IPS-15b (cell line): ENCODE results near the gene ZNF385C.

Experiments used
- H3K27me3 ChIP-seq: one replicate; pipeline ENCODE4 v1.6.1; 2013; ENCODE audit warnings: low read length; ENCODE audit not compliant: control insufficient read depth, insufficient read depth
- H3K36me3 ChIP-seq: one replicate; pipeline ENCODE4 v1.6.1; 2013; ENCODE audit warnings: low read length; ENCODE audit not compliant: control insufficient read depth, insufficient read depth
- H3K4me1 ChIP-seq: one replicate; pipeline ENCODE4 v1.6.1; 2013; ENCODE audit warnings: mild to moderate bottlenecking, low read length; ENCODE audit not compliant: control insufficient read depth, insufficient read depth
- H3K4me3 ChIP-seq: one replicate; pipeline ENCODE4 v1.5.1; 2013; ENCODE audit warnings: low read depth, low read length
- H3K9ac ChIP-seq: one replicate; pipeline ENCODE4 v1.6.1; 2013; ENCODE audit warnings: low read depth, mild to moderate bottlenecking, low read length
- H3K9me3 ChIP-seq: one replicate; pipeline ENCODE4 v1.6.1; 2013; ENCODE audit warnings: mild to moderate bottlenecking, low read length; ENCODE audit not compliant: control insufficient read depth, insufficient read depth

Gene ZNF385C

DNA sequence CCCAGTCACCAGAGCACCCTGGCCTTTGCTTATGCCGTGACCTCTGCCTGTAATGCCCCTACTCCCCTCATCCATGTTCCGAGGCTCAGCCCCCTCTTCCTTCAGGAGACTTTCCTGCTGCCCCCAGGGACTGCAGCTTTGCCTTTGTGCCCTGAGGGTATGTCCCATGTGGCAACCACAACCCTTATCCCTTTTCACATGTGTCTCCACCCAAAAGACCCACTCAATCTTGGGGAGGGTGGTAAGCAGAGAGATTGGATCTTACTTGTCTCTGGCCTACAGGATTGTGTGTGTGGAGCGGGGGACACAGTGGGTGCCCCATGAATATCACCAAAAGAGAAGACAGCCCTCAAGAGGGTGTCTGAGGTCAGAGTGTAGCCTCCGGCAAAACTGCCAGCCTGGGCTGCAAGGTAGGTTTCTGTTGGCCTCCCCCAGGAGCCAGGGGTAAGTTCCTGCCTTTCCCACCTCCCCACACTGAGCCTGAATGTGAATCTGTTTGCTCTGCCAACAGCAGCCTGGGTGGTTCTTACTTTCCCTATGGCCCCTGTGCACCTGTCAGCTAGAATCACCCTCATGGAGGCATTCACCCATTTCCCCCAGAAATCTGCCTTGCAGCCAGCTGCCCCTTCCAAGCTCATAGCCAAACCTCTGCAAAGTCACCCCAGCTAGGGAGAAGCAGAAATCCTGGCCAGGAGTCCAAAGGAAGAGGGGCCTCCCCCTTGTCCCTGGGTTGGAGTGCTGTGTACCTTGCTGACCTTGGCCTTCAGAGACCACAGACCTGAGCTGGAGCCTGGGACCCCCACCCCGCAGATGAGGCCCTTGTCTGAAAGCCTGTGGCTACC is 36.4 kb downstream of the ZNF385C start:
- Histone ChIP-seq H3K9me3 (no peaks in the 10 kb centered on the region), H3K4me1 (peaks cover 1% of the 10 kb centered on the region), H3K36me3 (no peaks in the 10 kb centered on the region), H3K27me3 (no peaks in the 10 kb centered on the region), H3K4me3 (no peak overlapping the region), H3K9ac (no peak overlapping the region)

DNA sequence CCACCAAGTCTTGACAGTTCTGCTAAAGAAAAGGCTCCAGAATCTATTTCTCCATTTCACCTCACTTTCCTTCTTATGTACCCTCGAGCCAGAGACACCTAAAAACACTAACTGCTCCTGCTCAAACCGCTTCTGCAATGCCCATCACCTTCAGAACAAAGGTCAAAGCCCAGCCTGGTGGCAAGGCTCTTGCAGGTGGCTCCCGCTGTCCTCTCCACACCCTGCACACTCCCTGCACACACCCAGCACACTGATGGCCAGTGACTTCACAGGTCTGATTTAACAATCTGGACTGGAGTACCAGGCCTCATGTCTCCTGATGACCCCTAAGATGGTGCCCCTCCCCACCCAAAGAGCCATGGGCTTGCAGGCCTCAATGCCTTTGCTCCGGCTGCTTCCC is 38.0 kb downstream of the ZNF385C start:
- Histone ChIP-seq H3K4me3 (no peak overlapping the region), H3K27me3 (no peaks in the 10 kb centered on the region), H3K9me3 (no peaks in the 10 kb centered on the region), H3K4me1 (peaks cover 2% of the 10 kb centered on the region), H3K36me3 (no peaks in the 10 kb centered on the region), H3K9ac (no peak overlapping the region)

DNA sequence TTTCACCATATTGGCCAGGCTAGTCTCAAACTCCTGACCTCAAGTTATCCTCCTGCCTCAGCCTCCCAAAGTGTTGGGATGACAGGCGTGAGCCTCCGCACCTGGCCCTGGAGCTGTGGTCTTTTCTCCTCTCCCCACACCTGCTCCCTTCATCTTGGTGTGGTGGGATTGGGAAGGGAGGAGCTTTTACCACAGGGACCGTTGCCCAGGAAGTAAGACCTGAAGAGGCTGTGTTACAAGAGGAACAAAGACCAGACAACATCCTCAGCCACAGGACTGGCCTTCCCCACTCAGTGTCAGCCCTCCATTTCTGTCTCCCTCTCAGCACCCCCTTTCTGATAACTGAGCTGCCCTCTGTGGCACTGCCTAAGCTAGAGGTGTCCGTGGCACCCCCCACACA is 38.5 kb downstream of the ZNF385C start:
- peaks cover 2% of the 10 kb centered on the region for H3K4me1 ChIP-seq

DNA sequence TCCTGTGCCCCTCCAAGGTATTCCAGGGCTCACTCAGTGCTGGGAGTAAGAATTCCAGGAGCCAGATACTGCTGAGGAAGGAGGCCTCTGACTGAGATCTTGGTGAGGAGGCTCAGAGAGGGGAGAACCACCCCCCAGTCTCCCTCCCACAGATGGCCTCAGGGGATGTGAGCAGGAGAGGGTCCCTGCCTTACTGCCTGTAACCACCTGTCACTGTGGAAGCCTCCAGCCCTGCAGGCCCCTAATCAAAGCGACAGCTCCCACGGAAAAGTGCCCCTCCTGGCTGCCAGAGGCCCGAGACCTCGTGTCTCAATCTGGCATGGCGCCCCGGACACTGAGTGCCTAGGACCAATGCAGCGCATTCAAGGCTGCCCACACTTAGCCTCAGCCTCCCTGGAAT is 40.2 kb downstream of the ZNF385C start:
- H3K4me1 ChIP-seq, result peaks cover 2% of the 10 kb centered on the region
- H3K9me3 ChIP-seq, result no peaks in the 10 kb centered on the region
- no peak overlapping the region for H3K9ac ChIP-seq
- no peaks in the 10 kb centered on the region for H3K36me3 ChIP-seq
- H3K4me3 ChIP-seq, result no peak overlapping the region
- peaks cover 2% of the 10 kb centered on the region for H3K27me3 ChIP-seq

More for the DNA sequence above, 38.5 kb downstream of the ZNF385C start:
- no peaks in the 10 kb centered on the region for H3K9me3 ChIP-seq
- H3K36me3 ChIP-seq, result no peaks in the 10 kb centered on the region
- H3K27me3 ChIP-seq, result no peaks in the 10 kb centered on the region
- no peak overlapping the region for H3K4me3 ChIP-seq
- H3K9ac ChIP-seq, result no peak overlapping the region

DNA sequence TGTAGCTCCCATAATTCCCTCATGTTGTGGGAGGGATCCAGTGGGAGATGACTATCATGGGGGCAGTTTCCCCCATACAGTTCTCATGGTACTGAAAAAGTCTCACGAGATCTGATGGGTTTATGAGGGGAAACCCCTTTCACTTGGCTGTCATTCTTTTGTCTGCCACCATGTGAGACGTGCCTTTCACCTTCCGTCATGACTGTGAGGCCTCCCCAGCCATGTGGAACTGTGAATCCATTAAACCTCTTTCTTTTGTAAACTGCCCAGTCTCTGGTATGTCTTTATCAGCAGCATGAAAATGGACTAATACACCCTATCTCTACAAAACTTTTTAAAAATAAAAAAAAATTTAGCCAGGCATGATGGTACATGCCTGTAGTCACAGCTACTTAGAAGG is 41.6 kb downstream of the ZNF385C start:
- Histone ChIP-seq H3K27me3 (peaks cover 7% of the 10 kb centered on the region), H3K4me1 (peaks cover 2% of the 10 kb centered on the region), H3K36me3 (no peaks in the 10 kb centered on the region), H3K9ac (no peak overlapping the region), H3K9me3 (no peaks in the 10 kb centered on the region), H3K4me3 (no peak overlapping the region)

DNA sequence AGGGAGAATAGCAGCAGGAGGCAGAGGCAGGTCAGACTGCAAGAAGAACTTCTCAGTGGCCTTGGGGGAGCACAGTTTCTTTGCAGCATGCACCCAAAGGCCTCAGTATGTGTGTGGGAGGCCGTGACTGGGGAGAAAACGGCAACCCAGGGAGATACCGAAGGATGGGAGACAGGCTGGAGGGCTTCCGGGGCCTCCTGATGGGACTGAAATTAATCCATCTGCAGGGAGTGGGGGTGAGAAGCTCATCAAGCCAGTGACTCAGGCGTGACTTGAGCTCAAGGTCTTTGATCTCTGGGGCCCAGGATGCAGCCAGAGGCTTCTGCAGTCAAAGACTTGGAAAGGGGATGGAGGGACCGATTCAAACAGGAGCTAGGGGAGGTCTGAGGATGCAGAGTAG is 42.8 kb downstream of the ZNF385C start:
- no peaks in the 10 kb centered on the region for H3K9me3 ChIP-seq
- H3K4me1 ChIP-seq, result peaks cover 4% of the 10 kb centered on the region
- H3K27me3 ChIP-seq, result peaks cover 7% of the 10 kb centered on the region
- H3K9ac ChIP-seq, result no peak overlapping the region
- H3K36me3 ChIP-seq, result no peaks in the 10 kb centered on the region
- no peak overlapping the region for H3K4me3 ChIP-seq

DNA sequence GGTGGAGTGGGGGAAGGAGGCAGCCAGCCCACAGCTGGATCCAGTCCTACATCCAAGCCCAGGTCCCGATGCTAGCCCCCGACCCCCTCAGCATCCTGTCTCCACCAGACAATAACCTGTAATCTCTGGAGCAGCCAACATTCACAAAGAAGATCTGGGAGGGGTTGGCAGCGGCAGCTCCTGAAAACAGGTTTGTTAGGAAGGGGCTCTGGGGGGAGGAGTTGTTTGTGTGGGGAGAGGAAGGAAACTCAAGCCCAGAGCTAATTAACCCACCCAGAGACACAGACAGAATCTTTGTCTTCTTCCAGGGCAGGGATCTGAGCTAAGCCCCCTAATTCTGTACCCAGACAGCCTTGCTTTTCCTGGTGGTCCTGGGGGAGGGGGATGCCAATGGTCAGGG is 43.2 kb downstream of the ZNF385C start:
- Histone ChIP-seq H3K4me1 (peaks cover 4% of the 10 kb centered on the region), H3K9me3 (no peaks in the 10 kb centered on the region), H3K4me3 (no peak overlapping the region), H3K9ac (no peak overlapping the region), H3K36me3 (no peaks in the 10 kb centered on the region), H3K27me3 (peaks cover 7% of the 10 kb centered on the region)

DNA sequence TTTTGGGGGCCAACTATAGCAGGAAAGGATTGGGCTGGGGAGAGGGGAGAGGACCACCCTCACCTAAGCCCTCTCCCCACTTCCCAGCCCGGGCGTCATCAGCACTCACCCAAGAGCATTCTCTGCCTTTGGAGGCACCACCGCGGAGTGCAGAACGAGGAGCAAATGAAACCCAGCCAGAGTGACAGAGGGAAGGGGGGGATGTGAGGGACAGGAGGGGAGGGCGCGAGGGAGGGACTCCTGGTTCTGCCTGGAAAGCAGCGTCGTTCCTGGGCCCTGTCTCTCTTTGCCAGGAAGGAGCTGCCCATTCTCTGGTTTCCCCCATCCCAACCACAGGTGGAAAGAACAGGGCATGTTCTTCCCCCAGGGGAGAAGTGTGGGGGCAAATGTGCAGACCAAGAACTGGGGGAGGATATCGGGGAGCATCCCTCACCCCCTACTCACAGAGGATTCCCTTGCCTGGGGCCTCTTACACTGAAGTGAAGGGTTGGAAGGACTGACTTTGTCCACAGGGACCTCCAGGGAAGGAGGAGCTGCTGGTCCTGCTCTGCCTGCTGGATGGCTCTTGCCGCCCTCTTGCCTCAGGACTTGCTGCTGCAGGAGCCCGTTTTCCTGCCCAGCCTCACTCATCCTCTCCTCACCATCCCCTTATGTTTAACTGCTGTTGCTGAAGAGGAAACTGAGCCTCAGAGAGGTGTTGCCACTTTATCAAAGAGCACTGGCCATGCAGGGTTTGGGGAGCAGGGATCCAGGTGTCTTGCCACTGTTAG is 44.4 kb downstream of the ZNF385C start:
- no peak overlapping the region for H3K4me3 ChIP-seq
- H3K9me3 ChIP-seq, result no peaks in the 10 kb centered on the region
- no peaks in the 10 kb centered on the region for H3K36me3 ChIP-seq
- peaks cover 4% of the 10 kb centered on the region for H3K4me1 ChIP-seq
- H3K9ac ChIP-seq, result no peak overlapping the region
- H3K27me3 ChIP-seq, result peaks cover 10% of the 10 kb centered on the region

DNA sequence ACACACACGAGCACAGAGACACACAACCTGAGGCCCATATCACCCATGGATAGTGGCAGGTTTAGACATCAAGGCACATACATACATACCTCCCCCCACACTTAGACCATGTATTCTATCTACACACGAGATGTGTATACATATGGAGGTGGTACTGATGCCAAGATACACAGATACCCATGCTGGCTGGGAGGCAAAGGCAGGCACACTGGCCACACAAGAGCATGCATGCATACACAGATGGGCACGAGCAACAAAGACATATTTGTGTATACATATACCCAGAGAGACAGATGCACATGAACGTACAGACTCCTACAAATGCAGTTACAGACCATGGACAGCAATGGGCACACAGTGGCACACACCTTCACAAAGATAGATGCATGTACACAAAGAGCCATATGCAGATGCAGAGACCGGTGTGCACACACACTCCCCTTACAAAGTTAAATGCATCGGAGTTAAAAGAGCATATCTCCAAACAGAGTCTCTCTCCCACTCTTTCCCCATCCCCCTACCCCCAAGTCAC is 45.9 kb downstream of the ZNF385C start:
- Histone ChIP-seq H3K4me3 (no peak overlapping the region), H3K9ac (no peak overlapping the region), H3K4me1 (peaks cover 4% of the 10 kb centered on the region), H3K36me3 (no peaks in the 10 kb centered on the region), H3K27me3 (peaks cover 10% of the 10 kb centered on the region), H3K9me3 (no peaks in the 10 kb centered on the region)

DNA sequence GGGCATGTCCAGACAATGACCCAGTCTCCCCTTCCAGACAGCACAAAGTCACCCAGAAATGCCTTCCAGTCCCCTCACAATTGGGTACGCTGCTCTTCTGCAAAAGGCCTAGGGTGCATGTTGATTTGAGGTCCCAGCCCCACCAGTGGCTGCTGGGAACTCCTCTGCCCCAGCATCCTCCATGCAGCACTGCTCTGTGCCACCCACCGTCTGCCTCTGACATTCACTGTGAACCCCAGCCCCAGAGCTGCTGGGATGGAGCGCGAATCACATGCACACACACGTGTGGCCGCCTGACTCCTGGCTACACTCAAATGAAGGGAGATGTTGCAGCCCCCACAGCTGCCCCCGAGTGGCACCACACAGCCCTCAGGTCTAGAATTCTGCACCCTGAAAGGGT is 46.6 kb downstream of the ZNF385C start:
- H3K4me3 ChIP-seq, result peak overlapping the region; percentile 72

DNA sequence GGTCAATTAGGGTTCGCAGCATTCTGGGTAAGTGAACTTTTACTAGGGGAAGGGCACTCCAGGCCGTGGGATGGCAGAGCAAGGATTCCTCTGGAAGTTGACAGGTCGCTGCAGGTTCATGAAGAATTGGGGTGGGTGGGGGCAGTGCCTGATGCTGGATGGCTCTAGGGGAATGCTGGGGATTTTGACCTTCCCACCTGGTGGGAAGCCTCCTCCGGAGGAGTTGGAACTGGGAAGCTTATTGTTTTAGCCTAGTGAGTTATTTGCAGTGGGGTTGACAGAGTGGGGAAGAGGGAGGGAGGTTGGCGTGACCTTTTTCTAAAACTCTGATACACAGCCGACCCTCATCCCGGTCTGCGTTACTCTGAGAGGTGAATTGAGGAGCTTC is 47.3 kb downstream of the ZNF385C start:
- H3K9me3 ChIP-seq, result no peaks in the 10 kb centered on the region
- H3K9ac ChIP-seq, result no peak overlapping the region
- H3K27me3 ChIP-seq, result peaks cover 10% of the 10 kb centered on the region
- no peaks in the 10 kb centered on the region for H3K36me3 ChIP-seq
- H3K4me3 ChIP-seq, result peak overlapping the region; percentile 72
- H3K4me1 ChIP-seq, result peaks cover 2% of the 10 kb centered on the region

More for the DNA sequence above, 46.6 kb downstream of the ZNF385C start:
- no peaks in the 10 kb centered on the region for H3K36me3 ChIP-seq
- peaks cover 2% of the 10 kb centered on the region for H3K4me1 ChIP-seq
- peaks cover 10% of the 10 kb centered on the region for H3K27me3 ChIP-seq
- no peaks in the 10 kb centered on the region for H3K9me3 ChIP-seq
- H3K9ac ChIP-seq, result no peak overlapping the region
